IPS DF 19.7 (cell line): ENCODE measurements around the gene SIL1.
"Not testable (repeated sequence)": the region's sequence is repeated elsewhere in the genome, so short reads cannot be mapped to it uniquely, and the experiment has no call there.

Experiments used
- DNase-seq: peaks from one replicate; pipeline ENCODE4 v3.0.0-alpha.2; 2013; ENCODE audit warnings: low read depth, low spot score

Gene SIL1

DNA sequence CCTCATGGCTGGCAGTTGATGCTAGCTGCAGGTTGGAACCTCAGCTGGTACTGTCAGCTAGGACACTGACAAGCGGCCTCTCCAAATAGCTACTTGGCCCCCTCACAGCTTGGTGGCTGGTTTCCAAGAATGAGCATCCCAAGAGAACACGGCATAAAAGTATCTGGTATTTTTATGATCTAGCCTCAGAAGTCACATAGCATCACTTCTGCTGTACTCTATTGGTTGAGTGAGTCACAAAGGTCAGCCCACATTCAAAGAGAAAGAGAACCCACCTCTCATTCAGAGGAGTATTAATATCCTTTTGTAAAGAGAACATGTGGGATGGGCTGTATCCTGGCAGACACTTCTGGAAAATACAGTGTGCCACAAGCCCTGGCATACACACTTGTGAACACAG is 6.0 kb upstream of the SIL1 start:
- DNase-seq: no peak

DNA sequence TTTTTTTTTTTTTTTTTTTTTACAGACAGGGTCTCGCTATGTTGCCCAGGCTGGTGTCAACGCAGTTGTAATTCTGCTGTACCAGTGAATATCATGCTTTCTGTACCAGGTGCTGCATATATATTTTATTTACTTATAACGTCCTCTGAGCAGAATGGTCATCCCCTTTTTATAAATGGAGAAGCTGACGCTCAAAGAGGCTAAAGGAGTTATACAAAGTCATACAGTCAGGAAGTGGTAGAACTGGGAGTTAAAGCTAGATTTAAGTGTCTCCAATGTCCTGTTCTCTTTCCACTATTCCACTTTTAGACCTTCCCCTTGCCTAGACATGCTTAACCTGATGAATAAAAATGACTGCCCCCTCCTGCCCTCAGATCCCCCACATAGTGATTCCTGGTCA is 1.2 kb upstream of the SIL1 start:
- no peak for DNase-seq

DNA sequence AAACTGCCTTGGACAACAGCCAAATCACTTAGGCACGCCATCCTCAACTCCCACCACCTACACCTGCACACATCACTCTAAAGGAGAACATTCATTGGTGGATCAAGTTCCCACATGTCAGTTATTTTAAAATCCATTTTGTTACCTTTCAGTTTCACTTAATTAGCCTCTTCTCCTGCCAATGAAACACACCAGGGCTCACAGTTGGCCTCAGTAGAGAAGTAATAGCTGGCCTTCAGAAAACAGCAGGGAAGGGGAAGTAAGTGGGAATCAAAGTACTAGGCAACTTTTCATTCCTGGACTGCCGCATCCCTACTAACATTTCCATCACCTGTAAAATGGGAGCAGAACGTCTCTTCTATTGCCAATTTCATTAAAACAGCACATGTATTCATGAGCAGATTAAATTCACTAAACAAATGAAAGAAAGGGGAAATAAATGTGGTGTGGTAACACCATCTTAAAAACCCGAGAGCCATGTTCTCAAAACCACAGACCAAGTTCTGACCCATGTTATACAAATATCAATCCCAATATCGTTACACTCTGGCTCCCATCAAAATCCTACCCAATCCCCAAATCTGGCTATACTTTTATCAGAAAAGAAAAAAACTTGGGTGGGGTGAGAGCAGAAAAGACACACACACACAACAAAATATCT is 1.7 kb downstream of the SIL1 start:
- DNase-seq: no peak

DNA sequence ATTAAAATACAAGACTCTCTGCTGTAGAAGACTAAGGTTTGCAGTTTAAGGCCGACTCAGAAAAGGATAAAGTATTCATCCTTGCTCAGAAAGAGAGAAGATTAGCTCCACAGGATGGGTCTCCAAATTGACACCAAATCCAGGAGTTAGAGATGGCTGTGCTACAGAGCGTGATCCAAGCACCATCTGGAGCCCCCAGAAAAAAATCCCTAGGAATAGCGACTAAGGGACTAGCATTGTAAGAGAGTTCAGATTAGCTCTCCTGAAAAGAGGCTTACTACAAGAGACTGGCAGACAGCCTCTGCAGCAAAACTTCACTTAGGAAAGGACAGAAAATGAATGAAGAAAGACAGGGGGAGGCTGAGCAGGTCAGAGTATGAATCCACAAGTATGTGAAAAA is 3.7 kb downstream of the SIL1 start:
- DNase-seq: no peak

DNA sequence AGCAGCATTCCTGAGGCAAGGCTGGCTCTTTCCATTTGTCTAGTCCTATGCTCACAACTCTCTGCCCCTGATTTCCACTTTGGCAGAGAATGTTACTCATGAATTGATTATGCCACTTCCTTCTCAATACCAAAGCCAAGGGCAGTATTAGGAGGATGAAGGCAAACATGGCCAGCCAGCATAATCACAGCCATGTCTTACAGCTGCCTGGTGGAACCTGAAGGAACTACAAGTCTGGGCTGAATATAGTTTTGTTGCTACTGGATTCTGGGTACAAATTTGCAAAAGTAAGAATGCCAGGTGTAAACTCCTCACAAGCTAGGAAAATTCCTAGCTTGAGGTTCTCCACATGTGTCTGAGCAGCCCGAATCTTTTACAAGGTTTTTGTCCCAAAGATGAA is 4.2 kb downstream of the SIL1 start:
- DNase-seq: no peak

DNA sequence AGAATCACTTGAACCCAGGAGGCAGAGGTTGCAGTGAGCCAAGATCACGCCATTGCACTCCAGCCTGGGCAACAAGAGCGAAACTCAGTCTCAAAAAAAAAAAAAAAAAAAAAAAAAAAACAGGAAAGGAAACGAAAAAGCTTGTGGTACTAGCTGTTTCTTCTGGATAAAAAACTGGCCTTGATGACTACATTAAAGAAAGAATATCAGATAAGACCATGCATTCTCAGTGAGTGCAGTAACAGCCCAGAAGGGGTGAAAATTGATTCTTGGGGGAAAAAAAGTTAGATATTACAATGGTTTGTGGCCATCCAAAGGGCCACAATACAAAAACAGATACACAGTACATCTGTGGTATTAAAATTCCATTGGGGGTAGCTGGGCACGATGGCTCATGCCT is 5.3 kb downstream of the SIL1 start:
- DNase-seq: not testable (repeated sequence)

DNA sequence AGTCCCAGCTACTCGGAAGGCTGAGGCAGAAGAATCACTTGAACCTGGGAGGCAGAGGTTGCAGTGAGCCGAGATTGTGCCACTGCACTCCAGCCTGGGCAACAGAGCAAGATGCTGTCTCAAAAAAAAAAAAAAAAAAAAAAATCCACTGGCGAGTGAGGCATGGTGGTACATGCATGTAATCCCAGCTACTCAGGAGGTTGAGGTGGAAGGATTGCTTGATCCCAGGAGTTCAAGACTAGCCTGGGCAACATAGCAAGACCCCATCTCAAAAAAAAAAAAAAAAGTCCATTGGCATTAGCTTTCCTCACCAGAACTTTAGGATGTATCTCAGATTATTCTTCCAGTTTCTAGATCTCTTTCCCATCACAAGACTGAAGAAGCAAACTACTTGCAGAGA is 6.2 kb downstream of the SIL1 start:
- DNase-seq: not testable (repeated sequence)

DNA sequence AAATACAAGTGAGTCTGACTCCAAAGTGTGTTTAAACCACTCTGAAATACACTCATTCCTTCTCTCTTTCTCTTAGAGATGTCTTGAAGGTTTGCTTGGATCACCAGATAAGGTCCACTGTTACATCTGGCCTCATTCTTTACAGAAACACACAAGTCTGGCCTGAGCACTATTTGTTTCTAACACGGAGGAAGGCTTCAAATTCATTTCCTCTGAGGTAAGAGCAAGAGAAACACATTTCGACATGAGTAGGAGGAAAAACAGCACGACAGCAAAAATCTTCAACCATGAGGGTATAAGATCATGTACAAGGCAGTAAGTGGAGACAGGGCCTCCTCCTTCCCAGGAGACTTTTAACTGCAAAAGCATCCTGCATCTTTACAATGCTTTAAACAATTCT is 8.0 kb downstream of the SIL1 start:
- no peak for DNase-seq

DNA sequence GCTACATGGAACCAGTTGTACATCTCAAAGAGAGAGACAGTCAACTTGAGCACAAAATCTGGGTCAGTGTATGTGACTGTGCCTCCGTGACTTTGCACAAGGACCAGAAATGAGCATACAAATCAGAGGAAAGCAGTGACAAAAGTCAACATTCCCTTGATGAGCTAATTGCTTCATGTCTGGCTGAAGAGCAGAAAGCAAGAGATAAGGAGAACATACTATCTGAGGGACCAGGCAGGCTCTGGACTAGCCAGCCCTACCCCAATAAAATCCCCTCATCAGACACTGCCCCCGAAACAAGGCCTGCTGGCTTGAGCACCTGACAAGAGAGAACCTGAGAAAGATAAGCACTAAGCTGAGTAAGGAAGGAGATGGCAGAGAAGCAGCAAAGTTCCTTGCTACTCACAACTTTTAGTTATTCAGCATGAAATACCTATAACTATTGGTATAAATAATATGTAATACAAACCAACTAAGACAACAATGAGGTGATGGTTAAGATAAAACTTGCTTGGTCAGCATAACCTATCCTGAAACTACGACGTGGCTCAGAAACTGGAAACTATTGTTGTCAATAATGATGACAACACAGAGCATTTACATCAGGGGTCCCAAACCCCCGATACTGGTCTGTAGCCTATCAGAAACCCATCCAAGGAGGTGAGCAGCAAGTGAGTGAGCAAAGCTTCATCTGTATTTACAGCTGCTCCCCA is 9.5 kb downstream of the SIL1 start:
- DNase-seq: no peak

DNA sequence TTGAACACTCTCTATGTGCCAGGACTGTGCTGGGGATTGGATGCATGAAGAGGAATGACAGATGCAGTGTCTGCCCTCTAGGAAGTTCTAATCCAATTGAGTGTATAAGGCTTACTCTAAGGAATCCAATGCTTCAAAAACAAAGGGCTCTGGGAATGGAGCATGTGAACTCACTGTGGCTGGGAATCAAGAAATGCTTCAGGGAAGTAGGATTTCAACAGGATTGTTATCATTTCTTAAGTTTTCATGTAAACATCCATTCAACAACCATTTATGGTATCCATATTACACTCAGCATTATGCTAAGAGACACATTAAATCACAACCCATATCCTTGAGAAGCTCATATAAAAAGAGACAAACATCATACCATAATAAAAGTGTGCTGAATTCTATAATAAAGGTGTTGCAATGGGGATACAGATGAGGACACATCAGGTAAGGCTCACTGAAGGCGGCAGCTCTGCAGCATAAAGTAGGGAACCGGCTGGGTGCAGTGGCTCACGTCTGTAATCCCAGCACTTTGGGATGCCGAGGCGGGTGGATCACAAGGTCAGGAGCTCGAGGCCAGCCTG is 11.3 kb downstream of the SIL1 start:
- no peak for DNase-seq

DNA sequence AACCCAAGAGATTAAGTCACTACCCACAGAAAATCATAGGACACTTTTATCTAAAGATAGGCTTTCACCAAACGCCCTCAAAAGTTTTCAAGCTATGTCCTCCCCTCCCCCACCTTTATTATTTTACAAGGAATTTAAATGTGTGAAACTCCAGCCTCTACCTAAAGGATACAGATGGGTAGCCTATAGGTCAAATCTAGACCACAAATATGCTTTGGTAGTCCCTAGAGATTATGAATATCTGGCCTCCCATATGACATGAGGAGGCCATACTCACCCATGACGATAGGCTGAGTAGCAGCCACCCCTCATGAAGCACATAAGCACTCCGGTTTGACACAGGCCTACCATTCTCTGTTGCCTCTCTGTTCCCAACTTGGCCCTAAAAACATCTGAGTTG is 11.9 kb downstream of the SIL1 start:
- no peak for DNase-seq

DNA sequence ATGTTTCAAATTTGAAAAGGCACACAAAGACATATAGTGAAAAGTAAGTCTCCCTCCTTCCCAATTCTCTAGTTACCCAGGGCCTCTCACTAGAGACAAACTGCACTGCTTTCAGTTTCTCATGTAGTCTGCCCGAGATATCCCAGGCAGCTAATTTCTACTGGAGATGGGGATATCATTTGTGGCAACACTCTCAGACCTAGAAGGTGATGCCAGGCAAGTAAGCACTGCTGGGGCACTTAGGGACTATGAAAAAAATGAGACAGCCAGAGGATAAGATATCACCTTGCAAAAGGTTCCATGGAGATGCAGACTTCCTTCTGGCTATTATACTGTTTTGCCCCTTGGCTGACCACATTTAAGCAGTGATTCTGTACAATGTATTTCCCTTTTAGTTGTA is 12.6 kb downstream of the SIL1 start:
- DNase-seq: no peak

DNA sequence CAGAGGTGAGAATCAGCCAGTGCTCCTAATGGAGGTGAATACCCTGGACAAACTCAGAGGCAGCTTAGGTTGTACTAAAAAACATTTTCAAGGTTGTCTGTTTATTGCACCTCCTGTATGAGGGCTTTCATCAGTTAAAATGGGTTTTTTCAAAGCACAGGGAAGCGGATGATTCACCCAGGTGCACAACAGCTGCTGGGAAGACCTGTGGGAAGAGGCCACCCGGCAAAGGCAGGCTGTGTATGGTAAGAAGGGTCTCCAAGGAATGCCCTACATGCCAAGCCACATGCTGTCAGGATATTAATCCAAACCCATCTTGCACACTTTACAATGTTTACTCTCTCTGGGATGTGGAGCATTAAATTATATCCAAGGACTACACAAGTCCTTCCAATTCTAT is 14.7 kb downstream of the SIL1 start:
- DNase-seq: no peak

DNA sequence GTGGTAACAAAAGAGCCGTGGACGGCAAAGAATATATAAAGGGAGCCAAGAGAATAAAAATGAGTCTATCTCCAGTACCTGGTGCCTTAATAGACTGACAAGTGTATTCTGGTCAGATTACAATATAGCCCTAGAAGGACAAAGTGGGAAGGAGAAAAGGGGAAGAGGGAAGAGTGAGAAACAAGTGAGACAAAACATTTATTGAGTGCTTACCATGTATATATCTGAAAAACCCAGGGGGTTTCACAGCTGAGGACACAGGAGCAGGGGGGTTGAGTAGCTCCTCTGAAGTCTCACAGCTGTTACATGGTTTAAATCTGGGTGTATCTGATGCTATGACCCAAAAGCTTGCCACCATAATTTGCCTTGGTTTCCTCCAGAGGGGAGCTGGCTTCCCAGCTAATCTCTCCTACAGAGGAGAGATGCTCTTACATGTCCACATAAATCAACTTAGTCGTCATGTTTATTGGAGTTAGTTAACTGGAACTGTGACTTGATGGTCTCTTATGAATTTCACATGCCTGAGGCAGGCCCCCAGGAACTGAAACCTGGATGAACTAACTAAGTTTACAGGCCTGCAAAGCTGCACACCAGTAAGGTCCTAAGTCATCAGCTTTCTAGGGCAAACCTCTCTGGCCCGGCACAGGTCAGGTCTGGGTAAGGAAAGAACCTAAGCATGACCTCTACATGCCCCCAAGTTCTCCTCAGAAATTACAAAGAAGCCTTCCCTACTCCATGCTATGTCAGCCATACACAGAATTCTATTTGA is 15.5 kb downstream of the SIL1 start:
- no peak for DNase-seq

DNA sequence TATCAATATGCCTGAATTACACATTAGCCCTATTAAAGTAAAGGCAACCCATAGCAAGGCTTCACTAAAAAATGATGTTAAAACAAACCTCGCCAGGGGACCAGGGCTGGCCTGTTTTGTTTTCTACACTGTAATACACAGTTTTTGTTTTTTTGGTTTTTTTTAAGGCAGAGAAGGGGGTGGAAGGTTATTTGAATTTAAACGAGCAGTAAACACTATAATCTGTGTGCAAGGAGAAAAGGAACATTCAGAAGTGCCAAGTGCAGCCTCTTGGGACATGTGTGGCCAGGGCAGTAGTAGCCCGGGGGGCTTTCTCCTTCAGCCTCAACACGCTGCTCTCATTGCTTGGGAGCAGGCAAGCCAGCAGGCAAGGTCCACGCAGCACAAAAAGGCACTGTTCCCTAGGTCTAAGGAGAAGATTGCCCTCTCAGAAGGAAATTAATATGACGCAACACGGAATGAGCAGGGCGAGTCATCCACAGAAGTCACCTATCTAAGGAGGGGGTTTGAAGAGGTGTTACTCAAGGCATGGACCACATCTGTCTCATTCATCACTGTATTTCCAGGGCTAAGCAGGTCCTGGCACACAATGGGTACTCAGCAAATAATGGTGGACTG is 16.2 kb downstream of the SIL1 start:
- no peak for DNase-seq

DNA sequence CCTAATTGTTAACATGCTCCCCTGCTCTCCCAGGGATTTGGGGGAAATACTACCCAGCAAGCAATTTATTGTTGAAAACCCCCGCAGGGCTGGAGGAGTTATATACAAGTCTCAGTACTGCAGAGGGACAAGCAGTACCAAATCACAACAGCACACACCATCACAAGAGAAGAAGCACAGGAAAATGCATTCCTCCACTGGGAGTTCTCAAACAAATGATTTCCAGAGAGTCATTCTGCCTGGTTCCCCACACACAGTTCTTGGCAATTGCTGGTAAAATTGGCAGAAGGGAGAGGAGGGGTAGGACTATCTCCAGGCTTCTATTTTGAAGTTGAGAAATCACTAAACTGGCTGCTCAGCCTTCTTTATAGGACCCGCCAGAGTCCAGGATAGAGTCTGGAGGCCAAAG is 16.8 kb downstream of the SIL1 start:
- no peak for DNase-seq

DNA sequence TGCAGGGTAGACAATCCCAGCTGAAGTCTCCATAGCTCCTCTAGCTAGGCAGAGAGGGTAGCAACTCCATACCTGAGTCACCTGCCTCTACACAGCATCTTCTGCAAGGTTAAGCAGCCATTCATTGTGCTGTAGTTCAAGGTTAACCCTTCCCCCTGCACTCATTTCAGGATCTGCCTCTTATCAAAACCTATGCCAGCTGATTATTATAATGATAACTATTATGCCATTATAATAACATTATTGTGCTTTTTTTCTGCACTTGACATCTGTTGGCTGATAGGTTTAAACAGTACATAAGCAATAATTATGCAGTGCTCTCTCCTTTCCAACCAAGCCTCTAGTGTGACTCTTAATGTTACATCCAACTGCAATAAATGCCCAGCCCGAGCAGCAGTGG is 17.3 kb downstream of the SIL1 start:
- DNase-seq: no peak

DNA sequence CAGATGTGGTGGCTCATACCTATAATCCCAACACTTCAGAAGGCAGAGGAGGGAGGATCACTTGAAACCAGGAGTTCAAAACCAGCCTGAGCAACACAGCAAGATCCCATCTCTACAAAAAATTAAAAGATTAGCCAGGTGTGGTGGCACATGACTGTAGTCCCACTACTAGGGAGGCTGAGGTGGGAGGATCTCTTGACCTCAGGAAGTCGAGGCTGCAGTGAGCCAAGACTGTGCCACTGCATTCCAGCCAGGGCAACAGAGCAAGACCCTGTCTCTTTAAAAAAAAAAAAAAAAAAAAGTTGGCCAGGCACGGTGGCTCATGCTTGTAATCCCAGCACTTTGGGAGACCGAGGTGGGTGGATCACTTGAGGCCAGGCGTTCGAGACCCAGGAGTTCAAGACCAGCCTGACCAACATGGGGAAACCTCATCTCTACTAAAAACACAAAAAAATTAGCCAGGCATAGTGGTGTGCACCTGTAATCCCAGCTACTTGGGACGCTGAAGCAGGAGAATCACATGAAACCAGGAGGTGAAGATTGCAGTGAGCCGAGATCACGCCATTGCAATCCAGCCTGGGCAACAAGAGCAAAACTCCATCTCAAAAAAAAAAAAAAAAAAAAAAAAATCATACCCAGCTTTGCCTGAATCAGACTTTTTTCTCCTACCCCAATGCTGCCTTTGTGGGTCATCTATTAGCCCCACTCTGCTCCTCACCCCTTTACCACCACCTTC is 18.2 kb downstream of the SIL1 start:
- not testable (repeated sequence) for DNase-seq

DNA sequence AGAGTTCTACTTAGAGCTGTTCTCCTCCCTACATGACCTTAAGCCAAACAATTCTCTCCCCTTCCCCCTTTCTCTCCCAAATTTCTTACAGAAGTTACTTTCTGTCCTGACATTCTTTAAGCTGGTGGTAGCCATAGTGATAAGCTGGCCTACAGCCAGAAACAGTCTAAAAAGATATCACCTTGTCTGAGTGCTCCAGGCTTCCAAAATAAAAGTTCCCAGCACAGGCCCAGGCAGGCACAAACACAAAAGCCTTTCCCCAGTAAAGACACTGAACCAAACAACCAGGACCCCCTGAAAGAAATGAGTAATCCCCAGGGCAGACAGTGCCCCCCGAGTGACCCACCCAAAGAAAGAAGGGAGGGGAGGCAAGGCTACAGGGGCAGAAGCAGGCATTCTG is 19.2 kb downstream of the SIL1 start:
- no peak for DNase-seq

DNA sequence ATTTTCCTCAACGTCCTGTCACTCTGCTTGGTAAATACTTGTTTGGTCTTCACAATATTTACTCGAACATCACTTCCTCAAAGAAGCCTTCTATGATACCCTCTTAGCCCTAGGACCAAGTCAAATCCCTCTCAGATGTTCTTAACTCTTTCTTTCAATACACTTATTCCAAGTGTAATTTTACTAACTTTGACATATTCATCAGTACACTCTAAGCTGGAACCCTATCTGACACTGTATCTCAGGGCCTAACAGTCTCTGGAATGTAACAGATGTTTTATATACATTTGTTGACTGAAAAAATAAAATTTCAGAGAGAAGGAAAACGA is 19.6 kb downstream of the SIL1 start:
- DNase-seq: no peak

DNA sequence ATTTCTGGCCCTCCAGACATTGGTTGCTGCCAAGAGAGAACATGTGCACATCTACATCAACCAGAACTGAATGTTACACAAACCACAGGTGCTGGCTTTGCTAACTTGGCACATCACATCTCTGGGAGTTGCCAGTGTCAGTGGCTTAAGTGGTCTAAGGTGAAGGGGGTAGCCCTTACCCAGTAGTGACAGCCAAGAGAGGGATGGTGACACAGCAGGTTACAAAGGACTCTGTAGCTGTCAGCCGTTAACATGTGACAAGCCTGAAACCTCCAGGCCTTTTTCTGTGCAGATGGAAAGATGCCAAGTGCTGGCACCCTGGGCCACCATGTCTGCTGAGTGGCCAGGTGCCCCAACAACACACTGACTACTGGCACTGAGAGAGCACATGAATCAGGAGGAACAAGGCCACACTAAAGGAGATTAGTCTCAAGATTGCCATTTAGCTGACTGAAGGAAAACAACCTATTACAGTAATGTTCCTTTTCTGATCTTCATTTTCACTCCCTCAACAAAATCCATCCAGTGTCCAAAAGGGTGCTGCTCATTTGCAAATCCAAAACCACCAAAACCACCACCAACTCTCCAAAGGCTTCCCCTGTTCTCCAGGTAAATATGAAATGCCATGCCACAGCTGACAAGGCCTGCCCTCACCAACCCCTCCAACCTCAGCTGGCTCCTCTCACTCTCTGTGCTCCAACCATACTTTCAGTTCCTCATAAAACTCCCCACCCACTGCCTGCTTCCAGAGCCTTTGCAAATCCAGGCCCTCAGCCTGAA is 20.2 kb downstream of the SIL1 start:
- no peak for DNase-seq
